Breast epithelium (tissue), 4 donors: ENCODE data around the gene COX7B. TPM values are rescaled to one million over a fixed set of nuclear protein-coding genes. Genes with fewer than 3 reads are reported as not detected.
"Not testable (repeated sequence)": the region's sequence is repeated elsewhere in the genome, so short reads cannot be mapped to it uniquely, and the experiment has no call there.

ENCODE experiments used
- DNase-seq, 2 donors: peaks; one replicate each; pipeline ENCODE4 v3.0.0-alpha.2; 2019; ENCODE audit warnings: low spot score in 2 of 2
- H3K27ac ChIP-seq, 2 donors: fragments of 200-600 bp; sonication (generic) in 1 of 2; one replicate each; pipeline ENCODE4 v1.5.1; 2016 to 2019; ENCODE audit warnings: mild to moderate bottlenecking in 1 of 2
- H3K27me3 ChIP-seq, 2 donors: fragments of 200-600 bp; sonication (generic) in 1 of 2; one replicate each; pipeline versions ENCODE4 v1.5.1 to v1.6.0; 2017 to 2019; ENCODE audit warnings: control low read depth in 1 of 2, mild to moderate bottlenecking in 1 of 2
- H3K36me3 ChIP-seq: fragments of 200-600 bp; one replicate; pipeline ENCODE4 v1.5.1; 2019
- H3K4me1 ChIP-seq, 2 donors: fragments of 200-600 bp; sonication (generic); one replicate each; pipeline ENCODE4 v1.5.1; 2016 to 2019; ENCODE audit warnings: control low read depth in 1 of 2
- H3K4me3 ChIP-seq, 3 donors: fragments of 200-600 bp; sonication (generic); 1 replicate in 2 of 3; 2 replicates in 1 of 3; pipeline ENCODE4 v1.5.1; 2016 to 2019; ENCODE audit warnings: mild to moderate bottlenecking in 3 of 3, moderate library complexity in 2 of 3
- H3K9me3 ChIP-seq, 2 donors: fragments of 200-600 bp; sonication (generic) in 1 of 2; one replicate each; pipeline ENCODE4 v1.5.1; 2016 to 2019; ENCODE audit warnings: control low read depth in 1 of 2
- POLR2A ChIP-seq: fragments of 450-650 bp; IDR thresholded peaks from one replicate; pipeline ENCODE4 v1.6.1; 2016; ENCODE audit warnings: antibody characterized with exemption, mild to moderate bottlenecking, moderate library complexity
- POLR2AphosphoS5 ChIP-seq, 3 donors: sonication (generic); formaldehyde crosslinking; IDR thresholded peaks; one replicate each; pipeline ENCODE4 v1.6.1; 2017; ENCODE audit warnings: antibody characterized with exemption in 3 of 3
- intact Hi-C: fragments of 100-400 bp; cut with DNase I; formaldehyde crosslinking; loops from one replicate; pipeline ENCODE4 v1.15.1; 2023; ENCODE audit warnings: low total_unique reads
- total RNA-seq, 3 donors: library from RNA; depleted of rRNA; stranded (reverse); fragments of >200 nt; gene quantifications; one replicate each; pipeline ENCODE4 v1.1.0, GENCODE V29; 2016
- TF ChIP-seq, protein P1 (sequence below), 3 donors: fragments of 450-650 bp; IDR thresholded peaks; one replicate each; pipeline ENCODE4 v1.5.1; 2016 to 2017; ENCODE audit warnings: antibody characterized with exemption in 3 of 3, mild to moderate bottlenecking in 3 of 3, moderate library complexity in 3 of 3

The COX7B gene, protein sequence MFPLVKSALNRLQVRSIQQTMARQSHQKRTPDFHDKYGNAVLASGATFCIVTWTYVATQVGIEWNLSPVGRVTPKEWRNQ
- total RNA-seq, result 100 to 1,000 TPM; 219 to 412 (median 261) TPM

DNA sequence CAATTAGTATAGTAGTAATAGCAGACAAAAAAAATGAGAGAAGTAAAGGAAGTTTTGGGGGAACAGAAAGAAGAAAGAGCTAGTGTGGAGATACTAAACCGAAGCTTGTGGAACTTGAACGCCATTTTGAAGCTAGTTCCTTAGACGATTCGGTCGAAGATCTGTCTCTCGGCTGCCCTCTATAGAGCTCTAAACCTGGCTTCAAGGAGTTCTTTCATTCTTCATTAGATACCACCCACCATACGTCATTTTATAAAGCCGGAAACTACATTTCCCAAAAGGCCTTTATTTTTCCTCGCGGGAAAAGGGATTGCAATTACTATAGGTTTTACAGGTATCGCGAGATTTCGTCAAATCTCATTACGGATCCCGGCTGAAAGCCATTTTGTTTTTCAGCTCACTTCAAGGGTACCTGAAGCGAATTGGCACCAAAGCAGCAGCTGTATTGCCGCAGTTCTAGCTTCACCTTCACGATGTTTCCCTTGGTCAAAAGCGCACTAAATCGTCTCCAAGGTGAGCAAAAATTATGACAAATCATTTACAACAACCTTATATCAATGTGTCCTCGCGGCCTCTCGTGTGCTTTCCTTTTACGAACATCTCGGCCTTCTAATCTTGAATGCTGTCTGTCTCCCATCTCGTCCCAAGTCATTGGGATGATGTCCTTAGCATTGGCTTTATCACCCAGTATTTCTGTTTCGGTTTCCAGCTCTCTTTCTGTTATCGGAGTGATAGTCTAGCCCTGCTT lies at the start of gene COX7B:
COX7B (plus strand) TSS at position 388 of the 748 bp plus-strand sequence; CDS start at position 474, 86 bp downstream.
- Histone ChIP-seq H3K36me3 (no peaks in the 10 kb centered on the region), H3K9me3 (no peaks in the 10 kb centered on the region), H3K27ac (peak within 1 kb of the TSS; percentile 85 to 89), H3K27me3 (no peaks in the 10 kb centered on the region), H3K4me1 (no peaks in the 10 kb centered on the region), H3K4me3 (peak within 1 kb of the TSS; percentile 52 to 72 (median 57))
- peak in 1 of 2 donors; percentile 73 for DNase-seq
- intact Hi-C loops, result no loop called here
- peak; percentile 44 to 94 (median 84) for TF ChIP-seq POLR2AphosphoS5 (IDR thresholded peaks at IDR 0.05)
- TF ChIP-seq POLR2A, result peak; percentile 49
- TF ChIP-seq, protein P1, sequence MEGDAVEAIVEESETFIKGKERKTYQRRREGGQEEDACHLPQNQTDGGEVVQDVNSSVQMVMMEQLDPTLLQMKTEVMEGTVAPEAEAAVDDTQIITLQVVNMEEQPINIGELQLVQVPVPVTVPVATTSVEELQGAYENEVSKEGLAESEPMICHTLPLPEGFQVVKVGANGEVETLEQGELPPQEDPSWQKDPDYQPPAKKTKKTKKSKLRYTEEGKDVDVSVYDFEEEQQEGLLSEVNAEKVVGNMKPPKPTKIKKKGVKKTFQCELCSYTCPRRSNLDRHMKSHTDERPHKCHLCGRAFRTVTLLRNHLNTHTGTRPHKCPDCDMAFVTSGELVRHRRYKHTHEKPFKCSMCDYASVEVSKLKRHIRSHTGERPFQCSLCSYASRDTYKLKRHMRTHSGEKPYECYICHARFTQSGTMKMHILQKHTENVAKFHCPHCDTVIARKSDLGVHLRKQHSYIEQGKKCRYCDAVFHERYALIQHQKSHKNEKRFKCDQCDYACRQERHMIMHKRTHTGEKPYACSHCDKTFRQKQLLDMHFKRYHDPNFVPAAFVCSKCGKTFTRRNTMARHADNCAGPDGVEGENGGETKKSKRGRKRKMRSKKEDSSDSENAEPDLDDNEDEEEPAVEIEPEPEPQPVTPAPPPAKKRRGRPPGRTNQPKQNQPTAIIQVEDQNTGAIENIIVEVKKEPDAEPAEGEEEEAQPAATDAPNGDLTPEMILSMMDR (IDR thresholded peaks at IDR 0.05), result peak in 2 of 3 donors; percentile 23 to 25

DNA sequence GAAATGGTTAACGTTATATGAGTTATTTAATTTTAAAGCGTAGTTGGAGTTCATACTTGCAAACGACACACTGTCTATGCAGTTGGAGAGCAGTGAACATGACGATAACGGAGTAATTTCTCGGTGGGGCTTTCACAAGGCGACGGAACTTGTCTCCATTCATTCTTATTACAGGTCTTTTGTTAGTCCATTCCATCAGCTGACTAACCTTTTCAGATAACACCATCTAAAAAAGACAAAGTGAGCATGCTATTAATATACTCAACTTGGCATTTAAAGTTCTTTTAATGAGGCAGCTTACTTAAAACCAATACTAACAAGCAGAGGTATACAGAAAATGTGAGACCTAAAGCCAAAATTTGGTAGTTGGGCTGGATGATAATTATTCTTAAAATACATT lies 23.9 kb upstream of the COX7B start:
- TF ChIP-seq, protein P1 (IDR thresholded peaks at IDR 0.05), result no peak
- no peak for TF ChIP-seq POLR2AphosphoS5 (IDR thresholded peaks at IDR 0.05)
- no peak for TF ChIP-seq POLR2A

DNA sequence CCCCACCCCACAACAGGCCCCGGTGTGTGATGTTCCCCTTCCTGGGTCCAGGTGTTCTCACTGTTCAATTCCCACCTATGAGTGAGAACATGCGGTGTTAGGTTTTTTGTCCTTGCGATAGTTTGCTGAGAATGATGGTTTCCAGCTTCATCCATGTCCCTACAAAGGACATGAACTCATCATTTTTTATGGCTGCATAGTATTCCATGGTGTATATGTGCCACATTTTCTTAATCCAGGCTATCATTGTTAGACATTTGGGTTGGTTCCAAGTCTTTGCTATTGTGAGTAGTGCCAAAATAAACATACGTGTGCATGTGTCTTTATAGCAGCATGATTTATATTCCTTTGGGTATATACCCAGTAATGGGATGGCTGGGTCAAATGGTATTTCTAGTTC lies 17.9 kb upstream of the COX7B start:
- DNase-seq, intact Hi-C loops, H3K4me3 ChIP-seq, H3K27me3 ChIP-seq, H3K36me3 ChIP-seq, H3K27ac ChIP-seq, H3K9me3 ChIP-seq, H3K4me1 ChIP-seq: not testable (repeated sequence)

More for the DNA sequence above, 23.9 kb upstream of the COX7B start:
- Histone ChIP-seq H3K27ac (no peak overlapping the region), H3K4me3 (no peak overlapping the region), H3K4me1 (no peaks in the 10 kb centered on the region), H3K36me3 (no peaks in the 10 kb centered on the region), H3K9me3 (no peaks in the 10 kb centered on the region), H3K27me3 (no peaks in the 10 kb centered on the region)
- intact Hi-C loops, result no loop called here
- no peak for DNase-seq

DNA sequence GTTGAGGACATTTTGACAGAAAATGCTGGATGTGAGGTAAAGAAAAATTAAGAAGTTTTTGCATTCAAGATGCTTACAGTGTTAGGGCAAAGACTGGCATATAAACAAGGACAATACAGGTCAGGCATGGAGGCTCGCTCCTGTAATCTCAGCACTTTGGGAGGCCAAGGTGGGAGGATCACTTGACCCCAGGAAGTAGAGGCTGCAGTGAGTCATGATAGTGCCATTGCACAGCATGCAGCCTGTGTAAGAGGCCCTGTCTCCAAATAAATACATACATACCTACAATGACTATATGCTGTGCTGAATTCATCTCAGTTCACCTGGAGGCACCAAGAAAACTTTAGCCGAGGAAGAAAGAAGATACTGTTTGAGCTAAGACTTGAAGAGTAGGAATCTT lies 6.4 kb upstream of the COX7B start:
- H3K4me3 ChIP-seq, result no peak overlapping the region
- intact Hi-C loops, result no loop called here
- TF ChIP-seq, protein P1 (IDR thresholded peaks at IDR 0.05), result no peak
- H3K4me1 ChIP-seq, result no peaks in the 10 kb centered on the region
- no peaks in the 10 kb centered on the region for H3K9me3 ChIP-seq
- H3K27me3 ChIP-seq, result no peaks in the 10 kb centered on the region
- no peak overlapping the region for H3K27ac ChIP-seq
- H3K36me3 ChIP-seq, result no peaks in the 10 kb centered on the region
- DNase-seq, result no peak

DNA sequence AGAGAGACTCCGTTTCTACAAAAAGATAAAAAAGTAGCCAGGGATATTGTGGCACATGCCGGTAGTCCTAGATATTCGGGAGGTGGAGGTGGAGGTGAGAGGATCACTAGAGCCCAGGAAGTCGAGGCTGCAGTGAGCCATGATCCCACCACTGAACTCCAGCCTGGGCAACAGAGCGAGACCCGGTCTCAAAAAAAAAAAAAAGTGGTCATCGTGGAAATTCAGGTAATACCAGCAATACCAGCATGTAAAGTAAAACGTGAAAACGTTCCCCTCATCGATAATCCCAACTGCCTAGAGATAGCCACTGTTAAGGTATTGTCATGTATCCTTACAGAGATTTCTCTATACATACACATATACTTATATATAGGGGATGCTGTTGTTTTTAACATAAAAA lies 5.6 kb upstream of the COX7B start:
- Histone ChIP-seq H3K9me3 (no peaks in the 10 kb centered on the region), H3K27ac (no peak overlapping the region), H3K4me1 (no peaks in the 10 kb centered on the region), H3K4me3 (peak overlapping the region; percentile 64 to 72 (median 64)), H3K27me3 (no peaks in the 10 kb centered on the region), H3K36me3 (no peaks in the 10 kb centered on the region)
- TF ChIP-seq, protein P1 (IDR thresholded peaks at IDR 0.05), result no peak
- TF ChIP-seq POLR2A (no peak), POLR2AphosphoS5 (IDR thresholded peaks at IDR 0.05) (no peak)
- intact Hi-C loops, result no loop called here
- no peak for DNase-seq
